LHCN-M2 (cell line): ENCODE data around the gene CD1D. TPM values are rescaled to one million over a fixed set of nuclear protein-coding genes. Genes with fewer than 3 reads are reported as not detected.
"Not testable (repeated sequence)": the region's sequence is repeated elsewhere in the genome, so short reads cannot be mapped to it uniquely, and the experiment has no call there.

Experiments
- DNase-seq: peaks from one replicate; pipeline ENCODE4 v3.0.0-alpha.2; 2012; ENCODE audit warnings: low read depth
- polyA plus RNA-seq: library from polyadenylated mRNA; unstranded; fragments of >200 nt; gene quantifications from one replicate; pipeline ENCODE4 v1.2.1, GENCODE V29; 2012; ENCODE audit warnings: missing spikeins
- total RNA-seq: library from RNA; depleted of rRNA; stranded (reverse); fragments of >200 nt; gene quantifications from 2 replicates; pipeline ENCODE4 v1.2.3, GENCODE V29; 2014; rRNA removed

Gene CD1D
- 0.11 TPM in 1 of 2 replicates, not detected in the other for total RNA-seq
- not detected for polyA plus RNA-seq

DNA sequence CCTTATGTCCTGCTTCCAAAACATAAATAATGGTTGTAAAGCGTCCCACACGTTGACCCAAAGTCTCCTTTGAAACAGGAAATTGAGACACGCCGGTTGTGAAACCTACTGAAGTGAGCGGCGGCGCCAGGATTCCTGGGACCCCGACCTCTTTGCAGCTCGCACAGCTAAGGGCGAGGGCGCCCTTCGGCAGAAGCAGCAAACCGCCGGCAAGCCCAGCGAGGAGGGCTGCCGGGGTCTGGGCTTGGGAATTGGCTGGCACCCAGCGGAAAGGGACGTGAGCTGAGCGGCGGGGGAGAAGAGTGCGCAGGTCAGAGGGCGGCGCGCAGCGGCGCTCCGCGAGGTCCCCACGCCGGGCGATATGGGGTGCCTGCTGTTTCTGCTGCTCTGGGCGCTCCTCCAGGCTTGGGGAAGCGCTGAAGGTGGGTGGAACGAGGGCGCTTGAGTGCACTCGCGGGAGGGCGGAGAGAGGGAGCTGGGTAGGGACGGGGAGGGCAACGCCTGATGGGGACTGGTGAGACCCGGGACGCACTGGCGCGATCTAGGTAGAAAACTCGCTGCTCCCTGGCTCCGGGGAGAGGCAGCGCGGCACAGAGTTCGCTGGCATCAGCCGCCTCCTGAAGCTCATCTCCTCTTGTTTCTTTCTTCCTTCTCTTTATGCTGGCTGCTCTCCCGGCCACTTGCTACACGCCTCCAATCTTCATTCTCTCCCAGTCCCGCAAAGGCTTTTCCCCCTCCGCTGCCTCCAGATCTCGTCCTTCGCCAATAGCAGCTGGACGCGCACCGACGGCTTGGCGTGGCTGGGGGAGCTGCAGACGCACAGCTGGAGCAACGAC, at the start of gene CD1D:
Gene CD1D (plus strand): TSS at position 155 of the 836 bp plus-strand sequence. CDS start 207 bp downstream, at position 362.
- DNase-seq = no peak

DNA sequence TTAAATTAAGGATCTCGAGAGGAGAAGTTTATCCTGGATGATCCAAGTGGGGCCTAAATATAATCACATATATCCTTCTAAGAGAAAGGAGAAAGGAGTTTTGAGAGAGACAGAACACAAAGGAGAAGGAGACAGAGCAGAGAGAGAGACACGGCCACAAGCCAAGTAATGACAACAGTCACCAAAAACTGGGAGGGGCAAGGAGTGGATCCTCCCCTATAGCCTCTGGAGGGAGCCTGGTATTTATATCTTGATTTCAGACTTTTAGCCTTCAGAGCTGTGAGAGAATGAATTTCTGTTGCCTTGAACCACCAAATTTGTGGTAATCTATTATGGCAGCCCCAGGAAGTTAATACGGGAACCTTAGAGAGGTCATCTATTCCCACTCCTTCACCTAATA, 49.5 kb upstream of the CD1D start:
- no peak for DNase-seq

DNA sequence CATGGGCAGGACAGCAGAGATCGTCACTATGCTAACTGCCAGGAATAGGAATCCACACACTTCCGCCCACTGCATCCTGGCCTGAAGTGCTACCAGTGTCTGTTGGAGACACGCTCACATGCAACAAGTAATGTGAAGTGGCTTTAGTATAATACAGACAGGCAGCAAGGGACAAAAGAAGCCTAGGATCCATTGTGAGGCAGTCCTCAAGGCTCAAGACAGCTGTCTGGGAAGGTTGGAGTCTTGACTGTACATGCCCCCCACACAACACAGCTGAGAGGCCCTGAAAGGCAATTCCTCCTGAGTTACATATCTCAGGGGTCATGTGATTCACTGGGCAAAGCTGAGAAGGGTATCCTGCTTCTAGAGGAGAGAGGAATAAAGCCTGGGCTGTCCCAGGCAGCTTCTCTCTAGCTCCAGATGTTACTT, 39.9 kb upstream of the CD1D start:
- DNase-seq = no peak

DNA sequence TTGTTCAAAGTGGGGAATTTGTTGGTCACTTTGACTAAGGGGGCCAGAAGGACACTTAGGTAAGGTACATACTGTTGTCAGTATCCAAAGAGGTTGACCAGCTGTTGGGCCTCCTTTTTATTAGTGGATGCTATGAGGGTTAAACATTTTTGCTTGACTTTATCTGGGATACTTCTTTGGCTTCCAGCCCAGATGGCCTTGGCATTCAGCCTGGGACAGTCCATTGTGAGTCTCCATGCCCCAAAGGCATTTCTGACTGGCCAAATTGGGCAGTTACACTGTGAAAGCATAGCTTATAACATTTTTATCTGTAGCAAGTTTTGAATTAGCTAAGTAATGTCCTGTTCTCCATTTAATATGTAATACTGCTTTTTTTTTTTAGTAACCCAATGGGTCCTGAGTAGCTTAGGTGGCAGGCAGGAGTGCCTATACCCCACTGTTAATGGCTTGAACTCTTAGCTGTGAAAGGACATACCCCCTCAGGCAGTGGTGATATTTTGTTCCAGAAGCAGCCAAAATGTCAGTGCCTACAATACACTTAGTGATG, 35.4 kb upstream of the CD1D start:
- peak; percentile 45 for DNase-seq

DNA sequence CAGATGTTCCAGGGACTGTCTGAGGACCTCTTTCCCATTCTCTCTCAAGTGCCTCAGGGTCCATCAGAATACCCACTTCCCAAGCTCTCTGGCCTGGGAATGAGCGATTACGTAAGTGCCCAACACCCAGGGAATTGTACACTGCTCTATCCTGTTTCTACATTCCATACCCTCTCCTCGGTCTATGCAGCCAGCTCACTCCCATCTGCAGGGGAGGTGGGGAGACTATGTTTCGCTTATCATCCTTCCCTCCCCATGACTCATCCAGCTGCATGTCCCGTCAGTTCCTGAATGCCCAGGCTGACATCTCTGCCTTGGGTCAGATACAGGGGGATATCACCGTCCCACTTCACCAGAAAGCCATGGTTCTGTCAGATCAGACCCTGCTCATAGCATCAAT, 34.5 kb upstream of the CD1D start:
- peak; percentile 29 for DNase-seq

DNA sequence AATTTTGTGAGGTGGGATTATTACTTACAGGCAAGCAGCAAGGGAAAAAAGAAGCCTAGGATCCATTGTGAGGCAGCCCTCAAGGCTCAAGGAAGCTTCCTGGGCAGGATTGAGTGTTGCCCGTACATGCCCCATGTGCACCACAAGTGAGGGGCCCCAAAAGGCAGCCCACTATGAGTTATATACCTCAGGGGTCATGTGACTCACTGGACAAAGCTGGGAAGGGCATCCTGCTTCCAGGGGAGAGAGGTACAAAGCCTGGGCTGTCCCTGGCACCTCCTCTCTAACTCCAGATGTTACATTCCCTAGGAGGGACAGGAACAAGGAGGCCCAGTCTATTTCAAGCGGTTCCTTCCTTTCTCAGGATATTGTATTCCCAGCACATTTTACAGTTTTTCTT, 34.0 kb upstream of the CD1D start:
- DNase-seq = no peak

DNA sequence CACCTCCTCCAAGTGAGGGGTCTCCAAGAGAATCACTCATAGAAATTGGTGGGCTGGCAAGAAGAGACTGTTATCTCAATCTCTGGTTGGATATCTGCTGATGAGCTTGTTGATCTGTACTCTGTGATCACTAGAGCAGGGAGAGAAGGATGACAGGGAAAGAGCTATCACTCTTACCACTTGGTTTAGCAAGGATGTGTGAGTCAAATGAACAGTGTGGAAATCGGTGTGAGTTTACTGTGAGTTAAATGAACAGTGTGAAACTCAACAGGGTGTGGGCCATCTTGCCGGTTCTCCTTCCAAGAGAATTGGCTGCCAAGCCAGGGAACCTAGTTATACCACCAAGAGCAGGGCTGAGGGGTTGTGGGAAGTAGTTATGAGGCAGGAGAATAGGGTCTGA, 33.3 kb upstream of the CD1D start:
- no peak for DNase-seq

DNA sequence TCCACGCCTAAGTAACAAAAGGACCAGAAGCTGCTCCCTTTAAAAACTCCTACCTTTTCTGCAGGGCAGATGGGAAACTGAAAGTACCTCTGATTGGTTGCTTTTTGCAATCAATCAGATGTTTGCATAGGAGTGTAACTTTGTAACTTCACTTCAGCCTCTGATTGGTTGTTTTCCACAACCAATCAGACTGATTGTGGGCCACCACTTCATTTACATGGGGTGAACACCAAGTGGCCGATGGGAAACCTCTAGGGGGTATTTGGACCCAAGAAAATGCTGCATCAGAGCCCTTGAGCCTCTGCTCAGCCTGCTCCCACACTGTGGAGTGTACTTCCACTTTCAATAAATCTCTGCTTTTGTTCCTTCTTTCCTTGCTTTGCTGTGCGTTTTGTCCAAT, 32.8 kb upstream of the CD1D start:
- DNase-seq = no peak

DNA sequence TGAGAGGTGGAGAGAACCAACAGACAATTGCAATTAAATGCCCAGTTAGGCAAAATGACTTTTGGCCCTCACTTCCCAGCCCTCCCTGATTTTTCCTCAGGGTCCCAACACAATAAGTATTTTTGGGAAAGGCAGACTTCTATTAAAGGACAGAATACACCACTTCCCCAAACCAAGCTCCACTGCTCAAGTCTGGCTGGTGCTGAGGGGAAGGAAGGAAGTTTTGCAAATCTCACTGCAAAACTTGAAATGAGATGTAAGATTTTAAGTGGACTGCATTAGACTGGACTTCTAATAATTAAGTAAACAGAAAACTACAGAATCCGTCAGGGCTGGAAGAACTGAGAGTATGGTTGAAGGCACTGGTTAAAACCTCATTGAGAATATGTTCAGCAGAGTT, 32.2 kb upstream of the CD1D start:
- DNase-seq = no peak

DNA sequence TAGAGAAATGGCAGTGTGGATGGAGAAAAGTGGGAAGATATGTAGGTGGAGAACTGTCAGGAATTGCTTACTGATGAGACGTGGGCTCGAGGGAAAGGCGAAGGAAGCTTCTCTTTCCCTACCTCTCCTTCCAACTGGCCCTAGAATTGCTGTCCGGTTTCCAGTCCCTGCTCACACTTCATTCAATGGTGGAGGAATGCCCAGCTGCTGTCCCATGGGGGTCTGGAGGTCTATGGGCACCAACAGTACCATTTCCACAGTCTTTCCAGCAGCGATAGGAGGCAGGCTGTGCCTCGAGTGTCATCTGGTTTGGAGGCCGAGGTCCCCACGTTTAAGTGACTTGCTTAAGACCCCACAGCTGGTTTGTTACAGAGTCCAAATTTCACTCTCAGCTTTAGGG, 31.5 kb upstream of the CD1D start:
- no peak for DNase-seq

DNA sequence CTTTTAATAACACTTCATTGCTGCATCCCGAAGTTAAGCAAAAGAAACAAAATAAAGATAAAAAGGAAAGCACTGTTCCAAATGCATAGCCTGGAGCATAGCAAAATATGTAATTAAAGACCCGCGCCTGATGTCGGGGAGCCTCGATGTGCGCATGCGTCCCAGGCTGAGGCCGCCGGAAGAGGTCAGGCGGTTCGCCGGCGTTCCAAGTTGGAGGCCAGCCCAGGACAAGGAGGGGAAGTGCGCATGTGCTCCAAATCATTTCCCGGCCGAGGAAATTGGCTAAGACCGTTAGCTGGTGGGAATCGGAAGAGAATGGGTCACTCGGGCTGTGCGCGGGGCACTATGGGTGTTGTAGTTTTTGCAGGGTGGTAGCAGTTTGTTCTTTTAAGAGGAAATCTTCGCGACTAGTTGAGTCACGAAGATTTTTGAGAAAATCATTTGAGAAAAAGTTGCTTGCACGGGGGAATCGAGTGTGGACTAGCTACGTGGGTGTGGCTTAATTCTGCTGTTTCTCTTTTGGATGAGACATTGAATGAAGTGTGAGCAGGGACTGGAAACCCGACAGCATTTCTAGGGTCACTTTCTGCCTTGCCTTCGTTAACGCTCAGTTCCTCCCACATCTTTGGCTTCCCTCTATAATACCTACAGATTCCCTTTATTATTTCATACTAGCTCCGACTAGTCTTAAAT, 31.0 kb upstream of the CD1D start:
- peak; percentile 95 for DNase-seq

DNA sequence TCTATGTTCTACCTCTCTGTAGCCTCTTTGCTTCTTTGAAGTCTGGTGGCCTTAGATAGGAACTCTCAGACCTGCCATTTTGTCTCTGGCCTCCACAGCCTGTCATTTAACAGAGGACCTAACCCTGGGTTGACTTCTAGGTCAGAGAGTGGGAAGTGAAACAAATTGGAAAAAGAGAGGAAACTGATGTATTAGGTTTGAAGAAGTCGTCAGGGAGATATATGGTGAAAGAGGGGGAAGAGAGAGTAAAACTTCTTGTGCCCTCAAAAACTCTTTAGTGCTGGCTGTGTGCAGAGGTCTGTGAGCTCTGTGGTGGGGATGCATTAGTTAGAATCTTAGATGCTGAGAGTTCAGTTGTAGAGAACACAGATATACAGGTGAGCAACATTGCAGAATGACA, 30.2 kb upstream of the CD1D start:
- DNase-seq = no peak

DNA sequence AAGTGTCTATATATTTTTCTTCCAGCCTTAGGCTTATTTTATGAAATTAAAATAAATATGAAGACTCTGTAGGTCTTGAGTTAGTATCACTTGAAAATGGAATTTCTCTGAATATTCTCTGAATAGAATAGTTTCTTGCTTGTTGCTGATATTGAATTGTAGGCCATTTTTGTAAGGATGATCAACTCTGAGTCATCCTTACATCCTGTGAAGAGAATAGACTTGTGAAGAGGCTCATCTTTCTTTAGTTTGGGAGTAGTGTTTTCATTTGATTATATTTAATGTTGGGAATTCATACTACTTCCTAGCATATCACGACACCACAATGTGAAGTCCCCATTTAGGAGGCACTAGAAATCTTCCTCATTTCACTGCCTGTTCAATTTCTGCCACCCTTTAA, 27.5 kb upstream of the CD1D start:
- DNase-seq = no peak

DNA sequence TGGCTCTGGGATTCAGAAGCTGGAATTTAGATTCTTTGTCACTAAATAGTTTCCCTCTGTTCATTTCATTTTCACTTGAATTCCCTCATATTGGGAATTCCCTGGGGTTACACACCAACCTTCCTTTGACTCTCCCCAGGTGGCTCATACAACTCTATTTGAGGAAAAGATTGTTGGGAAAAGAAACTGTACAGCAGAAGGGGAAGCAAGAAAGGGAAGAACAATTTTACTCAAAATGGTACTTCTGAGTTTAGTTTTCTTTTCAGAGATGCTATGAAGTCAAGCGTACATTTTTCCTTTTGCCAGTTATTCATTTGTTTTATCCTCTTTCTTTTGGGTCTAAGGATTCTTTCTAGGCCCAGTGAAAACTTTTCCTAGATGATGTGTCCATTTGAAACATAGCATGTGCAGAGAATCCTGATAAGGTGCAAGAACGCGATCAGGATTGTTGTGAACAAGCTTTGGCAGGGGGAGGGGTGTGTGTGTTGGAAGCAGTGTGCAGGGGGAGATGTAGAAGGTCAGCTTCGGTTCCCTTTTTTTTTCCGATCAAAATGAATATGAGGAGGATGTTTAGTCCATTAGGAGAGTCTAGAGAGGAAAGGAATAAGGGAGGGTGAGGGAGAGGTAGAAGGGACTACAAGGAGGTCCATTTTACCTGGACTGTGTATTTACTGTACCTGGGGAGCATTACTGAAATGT, 26.8 kb upstream of the CD1D start:
- no peak for DNase-seq

DNA sequence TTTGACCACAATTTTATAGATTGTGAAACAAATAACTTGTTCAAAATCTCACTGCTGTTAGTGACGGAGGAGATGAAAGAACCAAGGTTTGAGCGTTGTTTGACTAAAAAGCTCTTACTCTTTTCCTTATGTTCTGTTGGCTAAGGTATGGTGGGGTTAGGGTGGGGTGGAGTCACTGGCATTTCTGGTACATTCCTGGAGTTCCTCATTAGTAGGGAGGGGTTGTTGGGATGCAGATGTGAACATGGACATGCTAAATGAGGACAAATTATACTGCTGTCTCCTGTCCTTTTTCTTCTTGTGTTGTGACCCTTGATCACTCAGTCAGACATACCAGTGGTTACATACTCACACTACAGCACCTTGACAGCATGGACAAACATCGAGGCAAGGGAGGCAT, 26.2 kb upstream of the CD1D start:
- DNase-seq = no peak

DNA sequence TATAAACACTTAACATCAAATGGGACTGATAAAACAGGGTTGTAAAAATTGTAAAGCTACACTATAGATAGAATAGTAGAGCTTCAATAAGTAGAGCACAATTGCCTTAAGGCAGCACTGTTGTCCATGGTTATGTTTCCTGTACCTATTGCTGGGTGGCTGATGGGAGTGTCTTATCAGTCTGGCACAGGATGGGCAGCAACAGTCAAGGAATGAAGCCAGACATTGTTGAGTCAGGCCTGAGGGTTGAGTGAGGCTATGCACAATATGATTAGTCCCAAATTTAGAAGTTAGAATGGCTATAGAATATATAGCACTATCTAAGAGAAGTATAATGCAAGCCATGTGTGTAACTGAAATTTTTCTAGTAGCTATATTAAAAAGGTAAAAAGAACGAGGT, 25.0 kb upstream of the CD1D start:
- no peak for DNase-seq

DNA sequence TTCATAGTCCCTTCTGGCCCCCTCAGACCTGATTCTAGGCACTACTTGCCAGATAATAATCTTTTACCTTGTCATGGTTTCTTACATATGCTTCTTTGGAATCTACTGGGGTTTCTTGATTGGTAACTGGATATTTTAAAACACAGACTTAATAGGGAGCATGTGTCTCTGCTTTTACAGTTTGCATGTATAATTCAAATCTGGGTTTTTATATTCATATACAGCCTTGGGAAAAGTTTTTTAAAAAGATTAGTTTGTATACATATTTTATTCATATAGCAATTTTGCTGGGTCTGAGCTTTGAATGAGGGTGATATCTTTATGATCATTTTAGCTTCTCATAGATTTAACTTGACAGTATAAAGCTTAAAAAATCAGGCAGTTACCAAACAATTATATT, 21.1 kb upstream of the CD1D start:
- no peak for DNase-seq

DNA sequence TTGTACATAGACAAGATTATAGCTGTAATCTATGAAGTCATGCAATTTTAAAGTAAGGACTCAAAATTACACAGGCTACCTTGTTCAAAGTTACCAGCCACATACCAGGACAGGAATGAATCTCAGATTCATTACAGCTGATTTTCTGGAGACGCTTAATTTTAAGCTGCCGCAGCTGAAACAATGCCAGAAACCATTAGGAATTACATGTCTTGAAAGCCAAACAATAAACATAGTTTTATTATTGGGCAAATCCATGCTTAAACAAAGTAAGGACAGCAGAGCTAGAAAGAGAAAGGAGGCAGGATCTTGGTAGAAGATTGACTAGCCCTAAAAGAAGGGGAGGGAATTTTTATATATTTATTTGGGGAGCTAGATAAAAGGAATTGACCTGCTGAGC, 19.2 kb upstream of the CD1D start:
- no peak for DNase-seq

DNA sequence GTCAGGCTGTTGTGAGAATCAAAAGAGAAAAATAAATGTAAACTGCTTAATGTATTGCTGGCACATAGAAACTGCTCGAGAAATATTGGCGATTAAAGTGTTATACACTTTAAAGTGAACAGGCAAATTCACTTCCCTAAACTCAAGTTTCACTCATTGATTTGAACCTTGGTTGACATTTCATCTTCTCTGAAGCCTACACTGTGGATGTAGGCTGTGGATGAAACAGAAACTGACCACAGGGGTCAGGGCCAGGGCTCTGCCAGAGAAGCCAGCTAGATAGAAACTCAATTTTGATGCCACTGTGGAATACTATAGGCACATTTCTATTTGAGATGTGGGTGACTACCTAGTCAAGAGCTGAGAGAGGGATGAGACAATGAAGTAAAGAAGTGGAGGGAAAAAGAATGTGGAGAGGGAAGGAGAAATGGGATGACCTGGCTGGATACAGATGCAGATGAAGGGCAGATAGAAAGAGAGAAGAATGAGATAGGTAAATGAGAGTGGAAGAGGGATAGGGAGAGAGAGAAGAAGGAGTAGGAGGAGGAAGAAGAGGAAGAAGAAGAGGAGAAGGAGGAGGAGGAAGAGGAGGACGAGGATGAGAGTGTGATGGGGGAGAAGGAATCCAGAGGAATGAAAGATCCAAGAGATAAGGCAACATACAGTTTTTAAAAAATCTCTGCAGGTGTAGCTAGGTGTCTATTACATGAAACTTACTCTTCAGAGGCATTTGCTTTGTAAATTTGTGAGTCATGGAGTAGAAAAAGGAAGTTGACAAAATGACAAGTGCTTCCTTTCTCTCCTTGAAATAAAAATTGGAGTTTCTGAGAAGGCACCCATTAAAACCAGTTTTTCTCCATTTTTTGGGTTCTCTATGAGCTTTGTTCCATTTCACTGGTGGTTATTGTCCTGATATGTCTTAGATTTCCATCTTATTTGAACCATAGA, 17.4 kb upstream of the CD1D start:
- no peak for DNase-seq

DNA sequence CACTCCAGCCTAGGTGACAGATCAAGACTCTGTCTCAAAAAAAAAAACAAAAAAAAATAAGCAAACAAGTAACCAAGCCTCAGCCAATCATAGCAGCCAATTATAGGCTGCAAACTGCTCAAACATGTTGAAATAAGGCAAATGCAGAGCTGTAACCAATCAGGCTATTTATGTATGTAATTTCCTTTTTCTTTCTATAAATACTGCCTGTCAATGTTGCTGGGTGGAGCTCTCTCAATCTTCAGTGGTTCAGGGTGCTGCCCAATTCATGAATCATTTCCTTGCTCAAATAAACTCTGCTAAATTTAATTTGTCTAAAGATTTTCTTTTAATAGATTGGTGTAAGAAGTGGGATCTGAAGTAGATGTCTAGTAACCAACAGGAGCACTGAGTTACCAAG, 11.6 kb upstream of the CD1D start:
- DNase-seq = no peak

DNA sequence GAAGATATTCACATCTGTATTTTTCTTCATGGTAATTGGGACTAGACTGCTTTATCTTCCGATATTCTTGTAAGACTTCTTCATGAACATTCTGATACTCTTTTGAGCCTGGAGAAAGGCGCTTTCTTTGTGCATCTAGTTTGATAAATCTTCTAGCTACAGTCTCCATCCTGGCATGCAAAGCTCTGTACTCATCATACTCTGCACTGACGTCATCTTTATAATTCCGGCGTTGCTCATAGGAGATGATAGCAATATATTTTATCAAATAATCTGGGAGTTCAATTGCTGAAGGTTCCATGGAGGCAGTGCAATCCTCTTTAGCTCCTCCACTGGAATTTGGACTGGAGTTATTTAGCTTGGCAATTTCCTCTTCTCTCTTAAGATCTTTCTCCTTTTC, 4.8 kb upstream of the CD1D start:
- not testable (repeated sequence) for DNase-seq
